ENCODE results near the gene ABCC4. TPM values are rescaled to one million over a fixed set of nuclear protein-coding genes. Genes with fewer than 3 reads are reported as not detected.

ABCC4 gene
- total RNA-seq, result 13.3 TPM

DNA sequence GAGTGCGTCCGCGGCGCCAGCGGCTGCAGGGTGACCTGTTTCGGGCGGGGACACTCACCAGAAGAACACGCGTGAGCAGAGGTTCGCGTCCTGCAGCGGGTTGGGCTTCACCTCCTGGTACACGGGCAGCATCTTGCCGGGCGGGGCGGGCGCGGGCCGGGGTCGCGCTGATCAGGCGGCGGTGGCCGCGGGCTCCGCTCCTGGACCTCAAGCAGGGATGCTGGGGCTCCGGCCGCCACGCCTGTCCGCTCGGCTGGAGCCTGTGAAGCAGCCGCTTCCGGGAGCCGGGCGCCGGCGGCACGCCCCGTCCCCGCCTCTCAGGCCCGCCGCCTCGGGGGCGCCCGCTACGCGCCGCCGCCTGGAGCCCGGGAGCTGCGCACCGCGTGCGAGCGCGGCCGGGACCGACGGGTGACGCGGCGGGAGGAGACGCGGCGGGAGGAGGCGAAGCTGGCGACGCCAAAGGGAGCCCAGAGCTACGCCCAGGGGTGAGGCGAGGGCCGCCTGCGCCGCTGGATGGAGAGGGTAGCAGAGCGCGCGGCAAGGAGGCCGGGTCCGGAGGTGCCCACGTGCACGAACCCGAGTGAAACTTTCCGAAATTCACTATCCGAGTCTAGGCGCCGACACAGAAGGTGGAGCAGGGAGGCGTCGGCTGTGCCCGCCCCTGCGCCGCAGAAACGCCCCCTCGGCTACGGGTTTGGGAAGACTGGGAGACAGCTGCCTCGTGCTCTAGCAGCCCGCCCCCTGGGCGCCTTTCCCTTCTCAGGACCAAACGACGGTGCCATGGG is at the start of gene ABCC4:
Gene ABCC4 (minus strand): TSS at position 269 of the 785 bp plus-strand sequence. CDS start 137 bp downstream, at position 132.
- no peak for DNase-seq (ENCODE audit: extremely low spot score in 2 of 2)

DNA sequence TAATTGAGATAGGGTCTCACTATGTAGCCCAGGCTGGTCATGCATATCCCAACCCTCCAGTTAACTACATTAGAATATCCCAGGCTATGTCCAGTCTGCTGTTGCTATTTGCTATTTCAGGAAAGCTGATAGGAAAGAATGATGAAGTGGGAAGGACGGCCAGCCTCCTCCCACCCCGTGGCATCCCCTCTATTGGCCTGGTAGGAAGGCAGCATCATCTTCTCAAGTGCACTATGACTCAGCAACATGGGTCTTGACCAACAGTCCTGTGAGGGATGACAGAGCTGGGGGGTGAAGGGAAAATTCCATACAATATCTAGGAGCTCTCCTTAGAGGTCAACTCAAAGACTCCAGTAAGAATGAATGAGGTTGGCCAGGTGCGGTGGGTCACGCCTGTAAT is 48.0 kb upstream of the ABCC4 start:
- Histone ChIP-seq H3K4me1 (no peaks in the 10 kb centered on the region), H3K27ac (no peak overlapping the region), H3K4me3 (no peak overlapping the region), H3K27me3 (no peaks in the 10 kb centered on the region), H3K9me3 (no peaks in the 10 kb centered on the region), H3K36me3 (no peaks in the 10 kb centered on the region)
- intact Hi-C loops (cut with DNase I), result no loop called here
- DNase-seq (ENCODE audit: extremely low spot score in 2 of 2), result no peak
- no peak for TF ChIP-seq POLR2AphosphoS5 (IDR thresholded peaks at IDR 0.05; ENCODE audit: insufficient read depth in 1 of 2, low read depth in 1 of 2)
- TF ChIP-seq, protein P1, sequence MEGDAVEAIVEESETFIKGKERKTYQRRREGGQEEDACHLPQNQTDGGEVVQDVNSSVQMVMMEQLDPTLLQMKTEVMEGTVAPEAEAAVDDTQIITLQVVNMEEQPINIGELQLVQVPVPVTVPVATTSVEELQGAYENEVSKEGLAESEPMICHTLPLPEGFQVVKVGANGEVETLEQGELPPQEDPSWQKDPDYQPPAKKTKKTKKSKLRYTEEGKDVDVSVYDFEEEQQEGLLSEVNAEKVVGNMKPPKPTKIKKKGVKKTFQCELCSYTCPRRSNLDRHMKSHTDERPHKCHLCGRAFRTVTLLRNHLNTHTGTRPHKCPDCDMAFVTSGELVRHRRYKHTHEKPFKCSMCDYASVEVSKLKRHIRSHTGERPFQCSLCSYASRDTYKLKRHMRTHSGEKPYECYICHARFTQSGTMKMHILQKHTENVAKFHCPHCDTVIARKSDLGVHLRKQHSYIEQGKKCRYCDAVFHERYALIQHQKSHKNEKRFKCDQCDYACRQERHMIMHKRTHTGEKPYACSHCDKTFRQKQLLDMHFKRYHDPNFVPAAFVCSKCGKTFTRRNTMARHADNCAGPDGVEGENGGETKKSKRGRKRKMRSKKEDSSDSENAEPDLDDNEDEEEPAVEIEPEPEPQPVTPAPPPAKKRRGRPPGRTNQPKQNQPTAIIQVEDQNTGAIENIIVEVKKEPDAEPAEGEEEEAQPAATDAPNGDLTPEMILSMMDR (IDR thresholded peaks at IDR 0.05), result no peak
- no peak for TF ChIP-seq POLR2A (IDR thresholded peaks at IDR 0.05)

More for the DNA sequence above, at the start of gene ABCC4:
- H3K36me3 ChIP-seq, result no peaks in the 10 kb centered on the region
- H3K4me1 ChIP-seq, result peaks cover 17% of the 10 kb centered on the region
- peak within 1 kb of the TSS; percentile 71 to 93 for H3K4me3 ChIP-seq
- TF ChIP-seq POLR2AphosphoS5 (IDR thresholded peaks at IDR 0.05; ENCODE audit: insufficient read depth in 1 of 2, low read depth in 1 of 2) (peak in 1 of 2 donors; percentile 43), POLR2A (IDR thresholded peaks at IDR 0.05) (no peak)
- TF ChIP-seq, protein P1 (IDR thresholded peaks at IDR 0.05), result no peak
- intact Hi-C loops (cut with DNase I), result no loop called here
- no peaks in the 10 kb centered on the region for H3K9me3 ChIP-seq
- peak within 1 kb of the TSS; percentile 68 for H3K27ac ChIP-seq
- H3K27me3 ChIP-seq, result no peaks in the 10 kb centered on the region

DNA sequence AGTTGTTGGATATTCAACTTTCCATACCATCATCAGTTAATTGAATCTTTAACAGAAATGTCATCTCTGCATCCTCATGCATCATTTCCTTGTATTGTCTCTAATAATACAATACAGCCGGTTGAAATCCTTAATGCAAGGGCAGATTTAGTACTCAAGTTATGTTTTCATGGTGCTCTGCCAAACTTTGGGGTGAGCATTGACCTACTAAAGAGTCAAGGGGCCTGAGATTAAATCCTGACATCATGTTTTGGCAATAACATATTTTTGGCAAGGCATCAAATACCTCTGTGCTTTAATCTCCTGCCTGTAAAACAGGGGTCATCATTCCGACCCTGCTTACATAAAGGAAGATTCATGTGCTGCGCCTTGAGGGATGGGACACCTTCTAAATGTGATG is 42.7 kb upstream of the ABCC4 start:
- H3K4me1 ChIP-seq, result no peaks in the 10 kb centered on the region
- DNase-seq (ENCODE audit: extremely low spot score in 2 of 2), result no peak
- H3K36me3 ChIP-seq, result no peaks in the 10 kb centered on the region
- no peak for TF ChIP-seq POLR2A (IDR thresholded peaks at IDR 0.05)
- TF ChIP-seq, protein P1 (IDR thresholded peaks at IDR 0.05), result no peak
- TF ChIP-seq POLR2AphosphoS5 (IDR thresholded peaks at IDR 0.05; ENCODE audit: insufficient read depth in 1 of 2, low read depth in 1 of 2), result no peak
- intact Hi-C loops (cut with DNase I), result no loop called here
- H3K4me3 ChIP-seq, result no peak overlapping the region
- H3K27me3 ChIP-seq, result no peaks in the 10 kb centered on the region
- no peaks in the 10 kb centered on the region for H3K9me3 ChIP-seq
- H3K27ac ChIP-seq, result no peak overlapping the region

- intact Hi-C loops (cut with DNase I), result no loop called here
- H3K36me3 ChIP-seq, result no peaks in the 10 kb centered on the region
- no peaks in the 10 kb centered on the region for H3K4me1 ChIP-seq
- TF ChIP-seq POLR2A (IDR thresholded peaks at IDR 0.05), result no peak
- TF ChIP-seq, protein P1 (IDR thresholded peaks at IDR 0.05), result no peak
- TF ChIP-seq POLR2AphosphoS5 (IDR thresholded peaks at IDR 0.05; ENCODE audit: insufficient read depth in 1 of 2, low read depth in 1 of 2), result no peak
- H3K4me3 ChIP-seq, result no peak overlapping the region
- H3K27ac ChIP-seq, result no peak overlapping the region
- H3K27me3 ChIP-seq, result no peaks in the 10 kb centered on the region
- H3K9me3 ChIP-seq, result no peaks in the 10 kb centered on the region
- DNase-seq (ENCODE audit: extremely low spot score in 2 of 2), result no peak
Measured at GRCh38 chr13:95341441-95341840, 40.2 kb upstream of the ABCC4 start.

- intact Hi-C loops (cut with DNase I), result no loop called here
- H3K27ac ChIP-seq, result no peak overlapping the region
- no peaks in the 10 kb centered on the region for H3K27me3 ChIP-seq
- TF ChIP-seq POLR2A (IDR thresholded peaks at IDR 0.05), result no peak
- TF ChIP-seq, protein P1 (IDR thresholded peaks at IDR 0.05), result no peak
- TF ChIP-seq POLR2AphosphoS5 (IDR thresholded peaks at IDR 0.05; ENCODE audit: insufficient read depth in 1 of 2, low read depth in 1 of 2), result no peak
- no peaks in the 10 kb centered on the region for H3K9me3 ChIP-seq
- H3K4me3 ChIP-seq, result no peak overlapping the region
- H3K36me3 ChIP-seq, result no peaks in the 10 kb centered on the region
- H3K4me1 ChIP-seq, result no peaks in the 10 kb centered on the region
- no peak for DNase-seq (ENCODE audit: extremely low spot score in 2 of 2)
Measured at GRCh38 chr13:95338905-95339304, 37.7 kb upstream of the ABCC4 start.

All from vagina (tissue), 2 donors.